Thyroid gland (tissue), 4 donors: ENCODE results near the gene C19orf38. TPM values are rescaled to one million over a fixed set of nuclear protein-coding genes. Genes with fewer than 3 reads are reported as not detected.

Experiments used
- DNase-seq, 2 donors: peaks; one replicate each; pipeline ENCODE4 v3.0.0-alpha.2; 2019
- H3K27ac ChIP-seq, 3 donors: fragments of 200-600 bp; sonication (generic); 1 replicate in 2 of 3; 2 replicates in 1 of 3; pipeline ENCODE4 v1.5.1; 2016 to 2019; ENCODE audit warnings: mild to moderate bottlenecking in 1 of 3, moderate library complexity in 1 of 3
- H3K27me3 ChIP-seq: fragments of 200-600 bp; sonication (generic); one replicate; pipeline ENCODE4 v1.5.1; 2019
- H3K36me3 ChIP-seq, 2 donors: fragments of 200-600 bp; sonication (generic); one replicate each; pipeline ENCODE4 v1.5.1; 2016 to 2019
- H3K4me1 ChIP-seq, 2 donors: fragments of 200-600 bp; sonication (generic); one replicate each; pipeline ENCODE4 v1.5.1; 2017 to 2019
- H3K4me3 ChIP-seq, 3 donors: fragments of 200-600 bp; sonication (generic); replicated peaks in 1 of 3; 1 replicate in 2 of 3; 2 replicates in 1 of 3; pipeline ENCODE4 v1.5.1; 2016; ENCODE audit warnings: mild to moderate bottlenecking in 1 of 3
- H3K9me3 ChIP-seq: fragments of 200-600 bp; sonication (generic); one replicate; pipeline ENCODE4 v1.5.1; 2017
- CTCF ChIP-seq, 6 experiments: fragments of 200-600 bp in 3 of 6; fragments of 450-650 bp in 3 of 6; sonication (generic) in 3 of 6; IDR thresholded peaks; one replicate each; pipeline ENCODE4 v1.5.1; 2016 to 2019; ENCODE audit warnings: antibody characterized with exemption in 6 of 6, mild to moderate bottlenecking in 2 of 6, inconsistent platforms in 1 of 6, moderate library complexity in 1 of 6
- POLR2A ChIP-seq, 2 donors: fragments of 450-650 bp; IDR thresholded peaks; one replicate each; pipeline ENCODE4 v1.6.1; 2017; ENCODE audit warnings: antibody characterized with exemption in 2 of 2, mild to moderate bottlenecking in 2 of 2, moderate library complexity in 1 of 2
- WGBS, 2 donors: methylation state at CpG; one replicate each; pipeline ENCODE4 v1.1.5; 2017; 5-methylcytosine and 5-hydroxymethylcytosine counted together
- intact Hi-C: fragments of 100-400 bp; cut with DNase I; formaldehyde crosslinking; loops from one replicate; pipeline ENCODE4 v1.15.1; 2023
- microRNA-seq: library from miRNA; unstranded; fragments of <30 nt; microRNA quantifications from one replicate; pipeline ENCODE4, GENCODE V29; 2016
- small RNA-seq: library from RNA; depleted of rRNA; stranded (forward); fragments of <200 nt; gene quantifications from one replicate; pipeline ENCODE3, GENCODE V24; 2016
- total RNA-seq, 4 donors: library from RNA; depleted of rRNA; stranded (reverse); fragments of >200 nt; gene quantifications; one replicate each; pipeline ENCODE4 v1.2.3, GENCODE V29; 2016

The C19orf38 gene
- total RNA-seq, 4 donors from 2014 or later = 1.5 to 1.7 TPM; not detected in 2

- DNase-seq = no peak
- WGBS, 2 donors = 92 to 100% methylated on average over 2 to 6 of the region's 6 CpGs
- no peaks in the 10 kb centered on the region for H3K9me3 ChIP-seq
- H3K27ac ChIP-seq = no peak overlapping the region
- H3K36me3 ChIP-seq = peaks cover 24 to 40% of the 10 kb centered on the region in 2 donors
- TF ChIP-seq POLR2A (IDR thresholded peaks at IDR 0.05) (no peak), CTCF (IDR thresholded peaks at IDR 0.05) (no peak)
- no peak overlapping the region for H3K4me3 ChIP-seq
- intact Hi-C loops = no loop called here
- H3K4me1 ChIP-seq = no peaks in the 10 kb centered on the region
- H3K27me3 ChIP-seq = no peaks in the 10 kb centered on the region
These were observed 68.4 kb downstream of the C19orf38 start for GRCh38 chr19:10916602-10917001.

- no peak overlapping the region for H3K27ac ChIP-seq
- TF ChIP-seq CTCF (IDR thresholded peaks at IDR 0.05) (no peak), POLR2A (IDR thresholded peaks at IDR 0.05) (no peak)
- peaks cover 32 to 46% of the 10 kb centered on the region in 2 donors for H3K36me3 ChIP-seq
- no peaks in the 10 kb centered on the region for H3K4me1 ChIP-seq
- H3K4me3 ChIP-seq = no peak overlapping the region
- no peaks in the 10 kb centered on the region for H3K9me3 ChIP-seq
- no peaks in the 10 kb centered on the region for H3K27me3 ChIP-seq
- no peak for DNase-seq
- intact Hi-C loops = no loop called here
- 95 to 96% methylated on average over 11 of the region's 11 CpGs for WGBS, 2 donors
These were observed 70.1 kb downstream of the C19orf38 start for GRCh38 chr19:10918359-10918758.

Small RNA genes lying within 50 kb of the gene (microRNA-seq; reads per million reads assigned to microRNA genes)
- gene MIR199A1 (not detected), gene MIR6793 (1.1 reads per million)

Small RNA genes lying within 50 kb of the gene (small RNA-seq; reads per million reads assigned to genes)
- gene MIR199A1 (not detected), gene MIR6793 (not detected)

Other genes with a start within 250 kb of the C19orf38 start
- gene SLC44A2, start 222.9 kb upstream of the C19orf38 start, total RNA-seq = 100 to 1,000 TPM in 2 of 4 donors, 10 to 100 TPM in 2; 86.0 to 141 (median 113) TPM
- gene ILF3, start 194.1 kb upstream of the C19orf38 start, total RNA-seq = 100 to 1,000 TPM; 122 to 232 (median 159) TPM
- gene QTRT1, start 147.0 kb upstream of the C19orf38 start, total RNA-seq = 10 to 100 TPM; 26.2 to 63.3 (median 37.4) TPM
- gene DNM2, start 130.3 kb upstream of the C19orf38 start, total RNA-seq = 100 to 1,000 TPM in 3 of 4 donors, 10 to 100 TPM in 1; 95.1 to 155 (median 120) TPM
- gene TMED1, start 12.2 kb upstream of the C19orf38 start, total RNA-seq = 10 to 100 TPM; 41.2 to 71.3 (median 48.7) TPM
- 10 to 100 TPM; 12.2 to 14.8 (median 13.1) TPM for gene CARM1, start 23.1 kb downstream of the C19orf38 start, total RNA-seq
- 100 to 1,000 TPM in 2 of 4 donors, 10 to 100 TPM in 2; 85.1 to 127 (median 104) TPM for gene YIPF2, start 80.2 kb downstream of the C19orf38 start, total RNA-seq
- gene TIMM29, start 80.4 kb downstream of the C19orf38 start, total RNA-seq = 10 to 100 TPM; 19.6 to 39.5 (median 33.4) TPM
- 100 to 1,000 TPM in 2 of 4 donors, 10 to 100 TPM in 2; 49.4 to 108 (median 89.0) TPM for gene SMARCA4, start 112.6 kb downstream of the C19orf38 start, total RNA-seq
- 10 to 100 TPM in 3 of 4 donors, 1 to 10 TPM in 1; 8.7 to 39.1 (median 20.3) TPM for gene LDLR, start 241.0 kb downstream of the C19orf38 start, total RNA-seq